Fibroblast of the conjunctiva (primary cell): ENCODE data around the gene DAND5.
A peak's percentile ranks its signal among the peaks of the same experiment; 100 is the strongest.

Experiments used
- DNase-seq: peaks from one replicate; pipeline ENCODE4 v3.0.0-alpha.2; 2010; ENCODE audit warnings: low read depth

Gene DAND5

GRCh38 chr19:13022859-13023636 is 53.7 kb downstream of the DAND5 start:
- DNase-seq: peak; percentile 96

GRCh38 chr19:13023656-13024055 is 54.3 kb downstream of the DAND5 start:
- no peak for DNase-seq
